ENCODE data around the gene NKAPD1.
"Not testable (repeated sequence)": the region's sequence is repeated elsewhere in the genome, so short reads cannot be mapped to it uniquely, and the experiment has no call there.

NKAPD1 gene, protein sequence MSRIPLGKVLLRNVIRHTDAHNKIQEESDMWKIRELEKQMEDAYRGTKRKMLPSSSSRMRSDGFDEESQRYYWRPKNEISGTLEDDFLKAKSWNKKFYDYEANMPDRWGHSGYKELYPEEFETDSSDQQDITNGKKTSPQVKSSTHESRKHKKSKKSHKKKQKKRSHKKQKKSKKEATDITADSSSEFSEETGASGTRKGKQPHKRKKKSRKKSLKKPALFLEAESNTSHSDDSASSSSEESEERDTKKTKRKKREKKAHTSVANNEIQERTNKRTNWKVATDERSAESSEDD

DNA sequence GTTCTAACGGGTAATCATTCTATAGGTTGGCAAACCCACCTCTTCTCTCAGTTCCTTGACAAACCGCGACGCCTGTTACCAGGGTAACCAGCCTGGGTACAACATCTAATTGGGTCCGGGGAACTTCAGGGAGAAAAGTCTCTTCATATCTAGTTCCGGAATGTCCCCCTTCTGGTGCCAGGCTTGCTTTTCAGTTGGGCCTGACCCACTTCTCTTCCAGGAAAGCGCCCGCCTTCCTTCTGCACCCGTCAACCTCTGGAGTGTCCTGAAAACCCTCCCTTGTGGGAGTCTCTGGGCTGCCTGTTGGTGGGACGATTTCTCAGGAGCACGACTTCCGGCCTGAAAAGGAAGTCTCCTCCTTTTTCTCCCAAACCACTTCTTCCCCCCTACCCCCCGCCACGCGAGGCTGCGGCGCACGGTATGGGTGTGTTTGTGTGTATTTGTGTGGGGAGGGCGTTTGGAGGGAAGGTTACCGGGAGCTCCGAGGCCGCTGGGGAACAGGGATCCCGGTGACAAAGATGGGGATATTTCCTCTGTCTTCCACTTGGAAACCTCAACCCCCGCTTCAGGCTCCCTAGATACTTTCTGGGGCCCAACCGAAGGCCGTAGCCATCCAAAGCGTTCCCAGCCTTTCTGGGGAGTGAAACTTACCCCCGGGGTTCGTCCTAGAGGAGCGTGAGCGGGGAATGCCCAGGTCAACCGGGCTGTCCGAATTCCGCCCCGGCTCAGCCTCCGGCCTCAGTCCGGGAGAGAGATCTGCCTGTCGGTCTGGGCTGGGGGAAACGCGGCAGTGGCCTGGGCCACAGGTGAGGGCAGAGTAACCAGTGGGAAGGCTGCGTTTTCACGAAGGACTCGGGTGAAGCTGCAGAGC, at the start of gene NKAPD1, which contains the start of gene PIH1D2:
TSS of gene NKAPD1 (plus strand) at position 359 of the 871 bp plus-strand sequence. CDS start 1,276 bp downstream, outside the sequence.
TSS of gene PIH1D2 (minus strand) at position 77 of the 871 bp plus-strand sequence. CDS start 843 bp downstream, outside the sequence.
- H3K36me3 ChIP-seq (ENCODE audit: control insufficient read depth in 5 of 5, insufficient read depth in 5 of 5, low read length in 5 of 5) = peaks cover 18 to 26% (median 21%) of the 10 kb centered on the region in 5 donors
- no peaks in the 10 kb centered on the region for H3K9me3 ChIP-seq (ENCODE audit: control insufficient read depth in 5 of 5, low read length in 5 of 5)
- H3K9ac ChIP-seq (ENCODE audit: low read length in 5 of 5) = peak within 1 kb of the TSS; percentile 90 to 99 (median 96)
- peak within 1 kb of the TSS; percentile 83 to 95 (median 93) for H3K4me3 ChIP-seq (ENCODE audit: low read depth in 1 of 5, low read length in 5 of 5)
- H3K4me1 ChIP-seq (ENCODE audit: control insufficient read depth in 5 of 5, insufficient read depth in 5 of 5, low read length in 5 of 5) = peaks cover 8 to 18% (median 17%) of the 10 kb centered on the region in 5 donors
- H3K27me3 ChIP-seq (ENCODE audit: control insufficient read depth in 5 of 5, insufficient read depth in 4 of 5, low read length in 5 of 5) = no peaks in the 10 kb centered on the region
- H3K27ac ChIP-seq (ENCODE audit: low read depth, low read length) = peak within 1 kb of the TSS; percentile 91

DNA sequence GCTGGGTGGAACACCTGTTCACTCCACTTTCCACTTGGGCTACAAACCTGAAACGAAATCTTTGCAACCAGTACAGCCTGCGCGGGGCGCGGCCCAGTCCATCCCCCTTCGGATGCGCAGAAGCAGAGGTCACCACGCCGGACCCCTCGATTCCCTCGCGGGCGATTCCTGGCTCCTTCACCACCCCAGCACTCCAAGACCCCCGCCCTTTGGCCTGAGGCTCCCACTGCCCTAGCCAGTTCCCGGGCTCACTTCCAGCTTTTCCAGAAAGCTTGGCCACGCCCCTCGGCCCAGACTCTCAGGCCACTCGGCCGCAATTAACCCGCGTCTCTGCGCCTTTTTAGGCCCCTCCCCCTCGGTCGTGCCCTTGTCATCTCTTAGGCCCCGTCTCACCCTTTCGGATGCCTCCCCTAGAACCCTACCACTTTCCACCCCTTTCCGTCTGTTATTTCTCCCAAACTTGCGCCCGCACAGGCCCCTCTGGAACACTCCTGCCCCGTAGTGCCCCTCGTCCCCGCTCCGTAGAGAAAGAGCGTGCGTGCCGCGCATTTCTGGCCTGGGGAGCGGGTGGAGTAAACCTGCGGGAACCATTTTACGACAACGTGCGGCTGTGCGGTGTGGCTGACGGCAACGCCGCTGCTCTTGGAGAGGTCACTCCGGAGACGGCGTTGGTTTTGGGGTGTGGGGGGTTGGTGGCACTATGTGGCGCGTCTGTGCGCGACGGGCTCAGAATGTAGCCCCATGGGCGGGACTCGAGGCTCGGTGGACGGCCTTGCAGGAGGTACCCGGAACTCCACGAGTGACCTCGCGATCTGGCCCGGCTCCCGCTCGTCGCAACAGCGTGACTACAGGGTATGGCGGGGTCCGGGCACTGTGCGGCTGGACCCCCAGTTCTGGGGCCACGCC, 49.1 kb upstream of the NKAPD1 start, which contains the start of gene DLAT:
TSS of gene DLAT (plus strand) at position 636 of the 906 bp plus-strand sequence. CDS start at position 701, 65 bp downstream.
- no peaks in the 10 kb centered on the region for H3K9me3 ChIP-seq (ENCODE audit: control insufficient read depth in 5 of 5, low read length in 5 of 5)
- H3K36me3 ChIP-seq (ENCODE audit: control insufficient read depth in 5 of 5, insufficient read depth in 5 of 5, low read length in 5 of 5) = peaks cover 5 to 21% (median 17%) of the 10 kb centered on the region in 5 donors
- H3K27me3 ChIP-seq (ENCODE audit: control insufficient read depth in 5 of 5, insufficient read depth in 4 of 5, low read length in 5 of 5) = no peaks in the 10 kb centered on the region
- peak within 1 kb of the TSS; percentile 89 to 94 (median 92) for H3K9ac ChIP-seq (ENCODE audit: low read length in 5 of 5)
- H3K4me1 ChIP-seq (ENCODE audit: control insufficient read depth in 5 of 5, insufficient read depth in 5 of 5, low read length in 5 of 5) = peaks cover 0 to 47% (median 26%) of the 10 kb centered on the region in 5 donors
- peak within 1 kb of the TSS; percentile 94 for H3K27ac ChIP-seq (ENCODE audit: low read depth, low read length)
- peak within 1 kb of the TSS; percentile 90 to 97 (median 94) for H3K4me3 ChIP-seq (ENCODE audit: low read depth in 1 of 5, low read length in 5 of 5)

DNA sequence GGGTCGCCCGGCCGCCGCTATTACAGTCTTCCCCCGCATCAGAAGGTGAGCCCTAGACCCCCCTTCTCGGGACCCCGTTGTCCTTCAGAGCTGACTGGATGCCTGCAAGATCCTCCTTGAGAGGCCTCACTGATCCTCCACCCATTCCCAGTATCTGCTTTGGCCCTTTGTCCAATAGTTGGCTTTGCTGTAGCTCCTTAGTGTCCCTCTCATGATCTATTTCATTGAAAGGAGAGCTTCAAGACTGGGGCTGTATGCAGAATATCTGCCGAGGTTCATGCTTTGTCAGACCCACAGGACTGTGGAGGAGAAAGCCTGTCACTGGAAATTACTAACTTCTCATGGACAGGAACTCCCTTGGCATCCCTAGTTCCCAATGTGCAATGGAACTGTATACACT, 48.4 kb upstream of the NKAPD1 start:
- H3K4me1 ChIP-seq (ENCODE audit: control insufficient read depth in 5 of 5, insufficient read depth in 5 of 5, low read length in 5 of 5) = peaks cover 0 to 40% (median 23%) of the 10 kb centered on the region in 5 donors
- peak overlapping the region; percentile 94 for H3K27ac ChIP-seq (ENCODE audit: low read depth, low read length)
- H3K36me3 ChIP-seq (ENCODE audit: control insufficient read depth in 5 of 5, insufficient read depth in 5 of 5, low read length in 5 of 5) = peaks cover 10 to 28% (median 22%) of the 10 kb centered on the region in 5 donors
- H3K9me3 ChIP-seq (ENCODE audit: control insufficient read depth in 5 of 5, low read length in 5 of 5) = no peaks in the 10 kb centered on the region
- peak overlapping the region; percentile 88 to 97 (median 94) for H3K4me3 ChIP-seq (ENCODE audit: low read depth in 1 of 5, low read length in 5 of 5)
- no peaks in the 10 kb centered on the region for H3K27me3 ChIP-seq (ENCODE audit: control insufficient read depth in 5 of 5, insufficient read depth in 4 of 5, low read length in 5 of 5)
- H3K9ac ChIP-seq (ENCODE audit: low read length in 5 of 5) = peak overlapping the region; percentile 89 to 94 (median 92)

DNA sequence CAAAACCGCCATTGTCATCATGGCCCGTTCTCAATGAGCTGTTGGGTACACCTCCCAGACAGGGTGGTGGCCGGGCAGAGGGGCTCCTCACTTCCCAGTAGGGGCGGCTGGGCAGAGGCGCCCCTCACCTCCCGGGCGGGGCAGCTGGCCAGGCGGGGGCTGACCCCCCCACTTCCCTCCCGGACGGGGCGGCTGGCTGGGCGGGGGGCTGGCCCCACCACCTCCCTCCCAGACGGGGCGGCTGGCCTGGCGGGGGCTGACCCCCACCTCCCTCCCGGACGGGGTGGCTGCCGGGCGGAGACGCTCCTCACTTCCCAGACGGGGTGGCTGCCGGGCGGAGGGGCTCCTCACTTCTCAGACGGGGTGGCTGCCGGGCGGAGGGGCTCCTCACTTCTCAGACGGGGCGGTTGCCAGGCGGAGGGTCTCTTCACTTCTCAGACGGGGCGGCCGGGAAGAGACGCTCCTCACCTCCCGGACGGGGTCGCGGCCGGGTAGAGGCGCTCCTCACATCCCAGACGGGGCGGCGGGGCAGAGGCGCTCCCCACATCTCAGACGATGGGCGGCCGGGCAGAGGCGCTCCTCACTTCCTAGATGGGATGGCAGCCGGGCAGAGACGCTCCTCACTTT, 47.2 kb upstream of the NKAPD1 start:
- H3K4me3 ChIP-seq (ENCODE audit: low read depth in 1 of 5, low read length in 5 of 5); H3K9me3 ChIP-seq (ENCODE audit: control insufficient read depth in 5 of 5, low read length in 5 of 5); H3K9ac ChIP-seq (ENCODE audit: low read length in 5 of 5); H3K27ac ChIP-seq (ENCODE audit: low read depth, low read length); H3K27me3 ChIP-seq (ENCODE audit: control insufficient read depth in 5 of 5, insufficient read depth in 4 of 5, low read length in 5 of 5): not testable (repeated sequence)
- Histone ChIP-seq H3K4me1 (ENCODE audit: control insufficient read depth in 5 of 5, insufficient read depth in 5 of 5, low read length in 5 of 5) (peaks cover 0 to 34% (median 18%) of the 10 kb centered on the region in 5 donors), H3K36me3 (ENCODE audit: control insufficient read depth in 5 of 5, insufficient read depth in 5 of 5, low read length in 5 of 5) (peaks cover 13 to 33% (median 24%) of the 10 kb centered on the region in 5 donors)

DNA sequence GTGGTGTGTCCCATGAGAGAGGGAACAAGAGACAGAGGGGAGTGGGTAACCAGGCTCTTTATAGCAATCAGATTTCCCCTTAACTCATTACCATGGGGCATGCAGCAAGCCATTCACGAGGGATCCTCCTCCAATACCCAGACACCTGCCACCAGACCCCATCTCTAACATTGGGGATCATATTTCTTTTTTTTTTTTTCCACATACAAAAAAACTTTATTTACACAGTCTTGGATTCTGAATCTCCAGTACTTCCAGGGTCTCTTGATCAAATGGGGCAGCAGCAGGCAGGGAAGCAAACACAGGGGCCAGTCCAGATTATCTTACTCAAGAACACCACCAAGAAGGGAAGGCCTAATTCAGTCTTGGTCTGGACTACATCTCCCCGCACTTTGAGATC, 44.6 kb upstream of the NKAPD1 start:
- Histone ChIP-seq H3K9ac (ENCODE audit: low read length in 5 of 5) (peak overlapping the region in 1 of 5 donors; percentile 5), H3K4me3 (ENCODE audit: low read depth in 1 of 5, low read length in 5 of 5) (no peak overlapping the region), H3K36me3 (ENCODE audit: control insufficient read depth in 5 of 5, insufficient read depth in 5 of 5, low read length in 5 of 5) (peaks cover 25 to 45% (median 36%) of the 10 kb centered on the region in 5 donors), H3K27ac (ENCODE audit: low read depth, low read length) (peak overlapping the region; percentile 33), H3K9me3 (ENCODE audit: control insufficient read depth in 5 of 5, low read length in 5 of 5) (no peaks in the 10 kb centered on the region), H3K27me3 (ENCODE audit: control insufficient read depth in 5 of 5, insufficient read depth in 4 of 5, low read length in 5 of 5) (no peaks in the 10 kb centered on the region), H3K4me1 (ENCODE audit: control insufficient read depth in 5 of 5, insufficient read depth in 5 of 5, low read length in 5 of 5) (peaks cover 0 to 28% (median 12%) of the 10 kb centered on the region in 5 donors)

DNA sequence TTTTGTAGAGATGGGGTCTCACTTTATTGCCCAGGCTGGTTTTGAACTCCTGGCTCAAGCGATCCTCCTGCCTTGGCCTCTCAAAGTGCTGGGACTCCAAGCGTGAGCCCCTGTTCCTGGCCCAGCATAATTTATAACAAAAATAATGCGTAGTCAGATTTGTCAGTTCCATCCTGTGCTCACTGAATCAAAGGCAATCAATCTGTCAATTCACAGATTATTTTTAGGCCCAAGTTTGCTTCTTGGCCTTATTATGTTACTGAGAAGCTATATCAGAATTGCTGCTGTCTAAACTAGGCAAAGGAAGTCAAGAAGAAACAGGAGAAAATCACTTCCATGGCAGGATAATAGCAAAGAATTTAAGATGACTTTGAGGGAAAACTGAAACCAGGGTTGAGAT, 40.2 kb upstream of the NKAPD1 start:
- H3K4me3 ChIP-seq (ENCODE audit: low read depth in 1 of 5, low read length in 5 of 5) = no peak overlapping the region
- H3K27ac ChIP-seq (ENCODE audit: low read depth, low read length) = no peak overlapping the region
- no peak overlapping the region for H3K9ac ChIP-seq (ENCODE audit: low read length in 5 of 5)
- peaks cover 0 to 7% (median 0%) of the 10 kb centered on the region in 5 donors for H3K4me1 ChIP-seq (ENCODE audit: control insufficient read depth in 5 of 5, insufficient read depth in 5 of 5, low read length in 5 of 5)
- H3K36me3 ChIP-seq (ENCODE audit: control insufficient read depth in 5 of 5, insufficient read depth in 5 of 5, low read length in 5 of 5) = peaks cover 36 to 64% (median 51%) of the 10 kb centered on the region in 5 donors
- H3K9me3 ChIP-seq (ENCODE audit: control insufficient read depth in 5 of 5, low read length in 5 of 5) = no peaks in the 10 kb centered on the region
- H3K27me3 ChIP-seq (ENCODE audit: control insufficient read depth in 5 of 5, insufficient read depth in 4 of 5, low read length in 5 of 5) = no peaks in the 10 kb centered on the region

DNA sequence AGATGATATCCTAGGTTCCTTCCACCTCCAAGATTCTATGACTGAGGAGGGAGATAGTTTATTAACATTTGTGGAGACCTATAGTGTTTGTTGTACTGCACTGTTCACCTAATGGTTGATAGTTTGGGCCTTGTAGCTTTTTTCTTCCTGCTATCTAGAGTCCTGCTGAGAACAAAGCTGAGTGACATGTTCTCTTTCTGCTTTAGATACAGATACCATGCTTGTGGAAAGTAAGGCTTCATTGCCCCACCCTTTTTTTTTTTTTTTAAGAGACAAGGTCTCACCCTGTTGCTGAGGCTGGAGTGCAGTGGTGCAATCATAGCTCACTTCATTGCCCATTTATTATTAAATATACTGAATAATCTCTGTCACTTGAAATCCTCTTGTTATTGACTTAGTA, 36.6 kb upstream of the NKAPD1 start:
- Histone ChIP-seq H3K9ac (ENCODE audit: low read length in 5 of 5) (no peak overlapping the region), H3K36me3 (ENCODE audit: control insufficient read depth in 5 of 5, insufficient read depth in 5 of 5, low read length in 5 of 5) (peaks cover 43 to 65% (median 51%) of the 10 kb centered on the region in 5 donors), H3K27me3 (ENCODE audit: control insufficient read depth in 5 of 5, insufficient read depth in 4 of 5, low read length in 5 of 5) (no peaks in the 10 kb centered on the region), H3K4me3 (ENCODE audit: low read depth in 1 of 5, low read length in 5 of 5) (no peak overlapping the region), H3K9me3 (ENCODE audit: control insufficient read depth in 5 of 5, low read length in 5 of 5) (no peaks in the 10 kb centered on the region), H3K4me1 (ENCODE audit: control insufficient read depth in 5 of 5, insufficient read depth in 5 of 5, low read length in 5 of 5) (no peaks in the 10 kb centered on the region), H3K27ac (ENCODE audit: low read depth, low read length) (no peak overlapping the region)

DNA sequence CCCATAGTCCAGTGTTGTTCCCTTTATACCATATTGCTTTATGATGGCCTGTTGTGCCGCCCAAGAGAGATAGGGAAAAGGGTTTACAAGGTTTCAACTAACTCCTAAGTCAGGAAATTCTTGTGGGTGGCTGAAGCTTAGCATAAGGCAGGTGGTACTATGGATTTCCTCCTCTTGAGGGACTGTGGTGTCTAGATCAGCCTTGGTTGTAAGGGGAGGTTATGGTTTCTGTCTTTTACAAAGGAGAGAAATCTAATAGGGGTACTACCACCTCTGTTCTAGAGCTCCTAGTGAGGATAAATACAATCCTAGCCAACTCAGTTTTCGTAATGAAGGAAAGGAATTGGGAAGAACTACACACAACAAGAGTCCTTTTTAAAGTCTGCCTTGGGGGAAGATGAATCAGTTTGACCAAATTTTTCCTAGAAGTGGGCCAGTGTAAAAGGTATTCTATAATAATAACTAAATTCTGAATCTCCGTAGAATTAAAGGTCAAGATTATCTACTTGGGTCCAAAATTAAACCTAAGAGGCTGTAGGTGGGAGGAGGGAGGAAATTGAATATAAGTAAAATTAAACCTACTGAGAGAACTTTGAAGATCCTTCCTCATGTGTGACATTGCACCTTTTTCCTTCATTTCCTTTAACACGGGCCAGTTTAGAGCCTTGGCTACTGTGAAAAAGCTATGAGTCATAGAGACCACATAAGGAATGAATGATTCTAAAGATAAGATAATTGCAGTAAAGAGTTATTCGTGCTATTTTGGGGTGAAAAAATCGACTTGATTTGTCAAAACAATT, 31.7 kb upstream of the NKAPD1 start:
- no peaks in the 10 kb centered on the region for H3K27me3 ChIP-seq (ENCODE audit: control insufficient read depth in 5 of 5, insufficient read depth in 4 of 5, low read length in 5 of 5)
- peak overlapping the region in 2 of 5 donors; percentile 11 to 51 for H3K9ac ChIP-seq (ENCODE audit: low read length in 5 of 5)
- peaks cover 48 to 67% (median 57%) of the 10 kb centered on the region in 5 donors for H3K36me3 ChIP-seq (ENCODE audit: control insufficient read depth in 5 of 5, insufficient read depth in 5 of 5, low read length in 5 of 5)
- no peak overlapping the region for H3K4me3 ChIP-seq (ENCODE audit: low read depth in 1 of 5, low read length in 5 of 5)
- H3K9me3 ChIP-seq (ENCODE audit: control insufficient read depth in 5 of 5, low read length in 5 of 5) = no peaks in the 10 kb centered on the region
- peak overlapping the region; percentile 50 for H3K27ac ChIP-seq (ENCODE audit: low read depth, low read length)
- H3K4me1 ChIP-seq (ENCODE audit: control insufficient read depth in 5 of 5, insufficient read depth in 5 of 5, low read length in 5 of 5) = no peaks in the 10 kb centered on the region
